ENCODE measurements around the gene SFRP5. TPM values are rescaled to one million over a fixed set of nuclear protein-coding genes. Genes with fewer than 3 reads are reported as not detected.

Gene SFRP5
- total and polyA plus RNA-seq, 7 donors: 0.46 to 24.6 (median 9.9) TPM

GRCh38 chr10:97805949-97806348 lies 34.1 kb upstream of the SFRP5 start:
- no peak overlapping the region for H3K4me3 ChIP-seq
- H3K9me3 ChIP-seq: no peaks in the 10 kb centered on the region
- H3K4me1 ChIP-seq: peaks cover 0 to 5% (median 0%) of the 10 kb centered on the region in 4 donors
- intact Hi-C loops (cut with DNase I): no loop called here
- no peak for DNase-seq
- WGBS, 2 donors: 82 to 88% methylated on average over 6 of the region's 6 CpGs
- no peaks in the 10 kb centered on the region for H3K36me3 ChIP-seq
- H3K27ac ChIP-seq: no peak overlapping the region
- TF ChIP-seq POLR2A (IDR thresholded peaks at IDR 0.05): no peak
- no peak for TF ChIP-seq POLR2AphosphoS5 (IDR thresholded peaks at IDR 0.05)
- TF ChIP-seq EP300 (IDR thresholded peaks at IDR 0.05): no peak
- TF ChIP-seq CTCF (IDR thresholded peaks at IDR 0.05): no peak
- H3K27me3 ChIP-seq: peaks cover 0 to 6% (median 3%) of the 10 kb centered on the region in 3 donors

GRCh38 chr10:97805096-97805884 lies 33.5 kb upstream of the SFRP5 start:
- Histone ChIP-seq H3K27me3 (peaks cover 0 to 10% (median 3%) of the 10 kb centered on the region in 3 donors), H3K9me3 (no peaks in the 10 kb centered on the region), H3K27ac (no peak overlapping the region), H3K4me3 (no peak overlapping the region), H3K36me3 (no peaks in the 10 kb centered on the region), H3K4me1 (peaks cover 0 to 5% (median 0%) of the 10 kb centered on the region in 4 donors)
- no peak for DNase-seq
- intact Hi-C loops (cut with DNase I): no loop called here
- TF ChIP-seq CTCF (IDR thresholded peaks at IDR 0.05) (no peak), POLR2AphosphoS5 (IDR thresholded peaks at IDR 0.05) (no peak), POLR2A (IDR thresholded peaks at IDR 0.05) (no peak), EP300 (IDR thresholded peaks at IDR 0.05) (no peak)
- 49 to 65% methylated on average over 12 of the region's 12 CpGs for WGBS, 2 donors

- no peaks in the 10 kb centered on the region for H3K36me3 ChIP-seq
- peaks cover 0 to 8% (median 1%) of the 10 kb centered on the region in 4 donors for H3K9me3 ChIP-seq
- no peak overlapping the region for H3K27ac ChIP-seq
- H3K27me3 ChIP-seq: peaks cover 0 to 16% (median 3%) of the 10 kb centered on the region in 3 donors
- no peak for TF ChIP-seq CTCF (IDR thresholded peaks at IDR 0.05)
- 49 to 71% methylated on average over 5 of the region's 5 CpGs for WGBS, 2 donors
- intact Hi-C loops (cut with DNase I): no loop called here
- no peak overlapping the region for H3K4me3 ChIP-seq
- H3K4me1 ChIP-seq: peaks cover 0 to 5% (median 0%) of the 10 kb centered on the region in 4 donors
- DNase-seq: no peak
These were observed 29.6 kb upstream of the SFRP5 start for GRCh38 chr10:97801422-97801821.

GRCh38 chr10:97800474-97800873 lies 28.7 kb upstream of the SFRP5 start:
- no peak overlapping the region for H3K27ac ChIP-seq
- no peak for TF ChIP-seq CTCF (IDR thresholded peaks at IDR 0.05)
- TF ChIP-seq POLR2A (IDR thresholded peaks at IDR 0.05): no peak
- no peak for TF ChIP-seq POLR2AphosphoS5 (IDR thresholded peaks at IDR 0.05)
- no peak for TF ChIP-seq EP300 (IDR thresholded peaks at IDR 0.05)
- intact Hi-C loops (cut with DNase I): no loop called here
- peaks cover 0 to under 1% (median 0%) of the 10 kb centered on the region in 4 donors for H3K4me1 ChIP-seq
- peaks cover 0 to 16% (median 3%) of the 10 kb centered on the region in 3 donors for H3K27me3 ChIP-seq
- DNase-seq: no peak
- no peak overlapping the region for H3K4me3 ChIP-seq
- peaks cover 0 to 8% (median 1%) of the 10 kb centered on the region in 4 donors for H3K9me3 ChIP-seq
- no peaks in the 10 kb centered on the region for H3K36me3 ChIP-seq
- 82 to 90% methylated on average over 9 of the region's 9 CpGs for WGBS, 2 donors

Data from sigmoid colon (tissue), 7 donors.